ENCODE measurements around the gene DMAP1.

GRCh38 chr1:44251989-44252671, 38.9 kb downstream of the DMAP1 start:
- TF ChIP-seq POLR2A (IDR thresholded peaks at IDR 0.05; ENCODE audit: low read length) (no peak), GATA1 (IDR thresholded peaks at IDR 0.05; ENCODE audit: low read depth, low read length) (no peak)
